Ishikawa (cell line): Measurements from ENCODE around the gene RAB6A.

Experiments
- EGR1 ChIP-seq: IDR thresholded peaks from 2 replicates; pipeline ENCODE4 v1.6.1; 2012
- FOXM1 ChIP-seq: IDR thresholded peaks from 2 replicates; pipeline ENCODE4 v1.6.1; 2012; ENCODE audit warnings: low read depth, borderline replicate concordance
- YY1 ChIP-seq: IDR thresholded peaks from 2 replicates; pipeline ENCODE4 v1.6.1; 2012; ENCODE audit warnings: low read depth
- ZBTB7A ChIP-seq: IDR thresholded peaks from 2 replicates; pipeline ENCODE4 v1.6.1; 2012; ENCODE audit warnings: low read depth

DNA sequence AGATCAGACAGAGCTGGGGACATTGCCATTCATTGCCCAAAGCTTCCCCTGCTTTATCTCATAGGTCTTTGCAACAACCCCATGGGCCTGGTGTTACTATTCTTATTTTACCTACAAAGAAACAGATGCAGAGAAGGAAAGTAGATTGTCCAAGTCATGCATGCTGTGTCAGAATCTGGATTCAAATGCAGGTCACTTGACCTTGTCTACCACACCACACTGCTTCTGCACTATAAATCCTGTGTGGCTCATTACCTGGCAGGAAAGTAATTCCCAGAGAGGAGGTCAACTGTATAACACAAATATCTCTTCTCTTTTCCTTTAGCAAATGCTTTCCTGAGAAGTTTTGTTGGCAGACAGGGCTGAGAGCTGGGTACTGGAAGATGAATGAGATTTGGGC is 96.0 kb downstream of the RAB6A start:
- no peak for TF ChIP-seq FOXM1
- TF ChIP-seq EGR1, result no peak
- TF ChIP-seq YY1, result no peak
- TF ChIP-seq ZBTB7A, result no peak
